Loucy (cell line): ENCODE measurements around the gene MROH8.

Experiments used
- EZH2phosphoT487 ChIP-seq: fragments of 200-600 bp; IDR thresholded peaks from 2 replicates; pipeline ENCODE4 v1.6.1; 2018; ENCODE audit warnings: antibody characterized with exemption, mild to moderate bottlenecking, moderate library complexity, borderline replicate concordance
- TF ChIP-seq, protein P1 (sequence below): fragments of 200-600 bp; sonication (generic); conservative IDR thresholded peaks from 2 replicates; pipeline ENCODE4 v1.5.1; 2014; ENCODE audit warnings: mild to moderate bottlenecking, antibody characterized with exemption, low read length

DNA sequence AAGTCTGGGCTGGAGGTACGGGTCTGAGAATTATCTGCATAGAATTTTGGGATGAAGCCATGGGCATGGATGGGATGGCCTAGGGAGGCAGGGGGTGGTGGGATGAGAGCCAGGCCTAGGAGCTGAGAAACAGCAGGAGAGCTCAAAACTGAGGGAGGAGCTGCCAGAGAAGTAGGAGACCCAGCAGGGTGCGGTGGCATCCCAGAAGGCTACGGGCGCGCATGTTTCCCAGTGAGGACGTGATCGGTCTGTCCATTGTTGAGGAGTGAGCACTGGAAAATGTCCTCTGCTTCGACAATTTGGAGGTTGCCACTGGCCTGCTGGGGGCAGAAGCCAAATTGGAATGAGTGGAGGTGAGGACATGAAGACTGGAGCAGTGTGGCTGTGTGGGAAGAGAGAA is 14.5 kb upstream of the MROH8 start:
- TF ChIP-seq, protein P1, sequence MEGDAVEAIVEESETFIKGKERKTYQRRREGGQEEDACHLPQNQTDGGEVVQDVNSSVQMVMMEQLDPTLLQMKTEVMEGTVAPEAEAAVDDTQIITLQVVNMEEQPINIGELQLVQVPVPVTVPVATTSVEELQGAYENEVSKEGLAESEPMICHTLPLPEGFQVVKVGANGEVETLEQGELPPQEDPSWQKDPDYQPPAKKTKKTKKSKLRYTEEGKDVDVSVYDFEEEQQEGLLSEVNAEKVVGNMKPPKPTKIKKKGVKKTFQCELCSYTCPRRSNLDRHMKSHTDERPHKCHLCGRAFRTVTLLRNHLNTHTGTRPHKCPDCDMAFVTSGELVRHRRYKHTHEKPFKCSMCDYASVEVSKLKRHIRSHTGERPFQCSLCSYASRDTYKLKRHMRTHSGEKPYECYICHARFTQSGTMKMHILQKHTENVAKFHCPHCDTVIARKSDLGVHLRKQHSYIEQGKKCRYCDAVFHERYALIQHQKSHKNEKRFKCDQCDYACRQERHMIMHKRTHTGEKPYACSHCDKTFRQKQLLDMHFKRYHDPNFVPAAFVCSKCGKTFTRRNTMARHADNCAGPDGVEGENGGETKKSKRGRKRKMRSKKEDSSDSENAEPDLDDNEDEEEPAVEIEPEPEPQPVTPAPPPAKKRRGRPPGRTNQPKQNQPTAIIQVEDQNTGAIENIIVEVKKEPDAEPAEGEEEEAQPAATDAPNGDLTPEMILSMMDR = no peak
- no peak for TF ChIP-seq EZH2phosphoT487
